HepG2 (cell line): ENCODE data around the gene LCE7A. TPM values are rescaled to one million over a fixed set of nuclear protein-coding genes. Genes with fewer than 3 reads are reported as not detected.

Experiments used
- ATAC-seq: fragments of 200-7000 bp; cut with Tn5 transposase; 3 replicates; pipeline ENCODE4 v1.9.1; 2020; ENCODE audit warnings: mild to moderate bottlenecking, moderate library complexity
- BruUV-seq: library from RNA; stranded (reverse); fragments of 400-500 nt; replicated peaks from 2 replicates; lab custom pipeline; 2021; lab: Mats Ljungman, UMichigan
- CTCF ChIA-PET: fragments of 300-600 bp; formaldehyde crosslinking; extraction: SDS; loops from one replicate; lab custom pipeline; 2021; ENCODE audit warnings: low total read pairs, inconsistent platforms, low intra/inter-chr PET ratio; lab: Yijun Ruan, JAX
- POLR2A ChIA-PET: fragments of 350-600 bp; sonication (Branson Sonifier 250); formaldehyde crosslinking; loops from one replicate; lab custom pipeline; 2020; ENCODE audit warnings: antibody characterized with exemption, inconsistent platforms; lab: Yijun Ruan, JAX
- DNase-seq: peaks from one replicate; pipeline ENCODE4 v3.0.0-alpha.2; 2015; ENCODE audit warnings: low spot score
- FAIRE-seq: peaks from 3 replicates; lab custom pipeline; 2011; peaks lifted over from hg19 to GRCh38; lab: Jason Lieb, UNC
- H2AFZ ChIP-seq: one replicate; pipeline ENCODE4 v1.6.1; 2011; ENCODE audit warnings: low read length, inconsistent platforms
- H3K27ac ChIP-seq: fragments of 300-600 bp; 3 replicates; pipeline ENCODE4 v1.8.0; 2011; ENCODE audit warnings: mixed run types, mild to moderate bottlenecking, mixed read lengths, low read length, inconsistent platforms; ENCODE audit not compliant: insufficient read depth; ENCODE audit errors: extremely low read length
- H3K27me3 ChIP-seq, 2 experiments: fragments of 200-600 bp in 1 of 2; 2 replicates in 1 of 2; 3 replicates in 1 of 2; pipeline versions ENCODE4 v1.6.0 to v1.8.0; 2011; ENCODE audit warnings: low read length in 2 of 2, mild to moderate bottlenecking in 2 of 2, moderate library complexity in 2 of 2, inconsistent platforms in 1 of 2; ENCODE audit not compliant: insufficient read depth in 2 of 2, control insufficient read depth in 1 of 2
- H3K36me3 ChIP-seq, 2 experiments: fragments of 200-600 bp in 1 of 2; replicated peaks in 1 of 2; 2 replicates in 1 of 2; 3 replicates in 1 of 2; pipeline versions ENCODE4 v1.5.1 to v1.8.0; 2011; ENCODE audit warnings: low read length in 2 of 2, inconsistent platforms in 1 of 2; ENCODE audit not compliant: insufficient read depth in 2 of 2, control insufficient read depth in 1 of 2
- H3K4me1 ChIP-seq: 2 replicates; pipeline ENCODE4 v1.5.1; 2012; ENCODE audit warnings: low read length, inconsistent platforms; ENCODE audit not compliant: insufficient read depth
- H3K4me2 ChIP-seq: 2 replicates; pipeline ENCODE4 v1.6.0; 2011; ENCODE audit warnings: low read depth, low read length, inconsistent platforms
- H3K4me3 ChIP-seq, 3 experiments: fragments of 200-600 bp in 1 of 3; sonication (generic), shearing (Covaris generic) in 1 of 3; replicated peaks in 1 of 3; 2 replicates each; pipeline ENCODE4 v1.5.1; 2011 to 2016; ENCODE audit warnings: low read length in 3 of 3, inconsistent platforms in 2 of 3, low read depth in 2 of 3, mild to moderate bottlenecking in 2 of 3, control low read depth in 1 of 3, mixed read lengths in 1 of 3; ENCODE audit not compliant: insufficient read depth in 1 of 3
- H3K79me2 ChIP-seq: one replicate; pipeline ENCODE4 v1.6.1; 2011; ENCODE audit warnings: low read length, inconsistent platforms; ENCODE audit not compliant: insufficient read depth
- H3K9ac ChIP-seq: 2 replicates; pipeline ENCODE4 v1.6.0; 2011; ENCODE audit warnings: mild to moderate bottlenecking, low read depth, low read length, inconsistent platforms; ENCODE audit not compliant: insufficient read depth
- H3K9me3 ChIP-seq: 2 replicates; pipeline ENCODE4 v1.5.1; 2012; ENCODE audit warnings: mild to moderate bottlenecking, low read length
- H4K20me1 ChIP-seq: 2 replicates; pipeline ENCODE4 v1.6.0; 2011; ENCODE audit warnings: inconsistent platforms, mild to moderate bottlenecking, low read length, moderate library complexity; ENCODE audit not compliant: insufficient read depth
- HDAC1 ChIP-seq: sonication (generic); formaldehyde crosslinking; IDR thresholded peaks from 2 replicates; pipeline ENCODE4 v1.5.1; 2020; ENCODE audit warnings: mild to moderate bottlenecking, missing genetic modification reagents
- KAT8 ChIP-seq: IDR thresholded peaks from 2 replicates; pipeline ENCODE4 v1.6.1; 2016; ENCODE audit warnings: missing genetic modification reagents, missing compliant biosample characterization
- NBN ChIP-seq: fragments of 450-650 bp; conservative IDR thresholded peaks from 2 replicates; pipeline ENCODE4 v1.6.1; 2017
- PBX2 ChIP-seq: IDR thresholded peaks from 2 replicates; pipeline ENCODE4 v1.6.1; 2016; ENCODE audit warnings: control low read depth
- PHF5A ChIP-seq: IDR thresholded peaks from one replicate; pipeline ENCODE4 v1.6.1; 2018; ENCODE audit warnings: low read depth, missing genetic modification reagents; ENCODE audit not compliant: unreplicated experiment
- ZMAT5 ChIP-seq: sonication (generic); formaldehyde crosslinking; IDR thresholded peaks from 2 replicates; pipeline ENCODE4 v1.5.0; 2020; ENCODE audit warnings: mild to moderate bottlenecking, low read depth, missing genetic modification reagents, borderline replicate concordance
- ZNF280D ChIP-seq: sonication (generic); formaldehyde crosslinking; IDR thresholded peaks from 2 replicates; pipeline ENCODE4 v1.5.1; 2020; ENCODE audit warnings: mild to moderate bottlenecking, missing genetic modification reagents
- ZNF589 ChIP-seq: sonication (generic); formaldehyde crosslinking; conservative IDR thresholded peaks from 2 replicates; pipeline ENCODE4 v1.8.0; 2022; ENCODE audit warnings: mild to moderate bottlenecking, moderate library complexity, missing genetic modification reagents
- ZNF670 ChIP-seq: sonication (generic); formaldehyde crosslinking; IDR thresholded peaks from 2 replicates; pipeline ENCODE4 v1.8.0; 2022; ENCODE audit warnings: mild to moderate bottlenecking, missing genetic modification reagents, borderline replicate concordance
- ZNF678 ChIP-seq: sonication (generic); formaldehyde crosslinking; IDR thresholded peaks from 2 replicates; pipeline ENCODE4 v1.4.0; 2020; ENCODE audit warnings: mild to moderate bottlenecking, missing genetic modification reagents
- ZNF800 ChIP-seq: sonication (generic); formaldehyde crosslinking; IDR thresholded peaks from 2 replicates; pipeline ENCODE4 v1.4.0; 2020; ENCODE audit warnings: missing genetic modification reagents
- ZSCAN21 ChIP-seq: sonication (generic); formaldehyde crosslinking; IDR thresholded peaks from 2 replicates; pipeline ENCODE4 v1.8.0; 2022; ENCODE audit warnings: mild to moderate bottlenecking, missing genetic modification reagents, moderate library complexity, borderline replicate concordance
- WGBS: methylation state at CpG from one replicate; pipeline ENCODE4 v1.1.6; 2017; ENCODE audit warnings: low lambda C conversion rate; 5-methylcytosine and 5-hydroxymethylcytosine counted together
- in situ Hi-C: cut with HindIII; loops from 2 replicates; pipeline ENCODE4 v1.10.0; 2017; ENCODE audit warnings: low pct_unique_long_range_greater_than_20kb; ENCODE audit not compliant: extremely low pct_ligation_motif_present
- intact Hi-C: fragments of 100-400 bp; cut with micrococcal nuclease; formaldehyde crosslinking; loops from one replicate; pipeline ENCODE4 v1.10.0; 2022; ENCODE audit not compliant: unreplicated experiment
- polyA plus RNA-seq, 8 experiments: library from polyadenylated mRNA; depleted of rRNA in 3 of 8; stranded (reverse) in 7 of 8; unstranded in 1 of 8; fragments of >200 nt; fragmentation: Illumina TruSeq in 4 of 8; extraction: Trizol in 4 of 8; gene quantifications; 2 replicates each; pipeline versions ENCODE4 v1.2.1 to v1.2.3, GENCODE V29; 2011 to 2016; ENCODE audit warnings: low read depth in 4 of 8, missing spikeins in 1 of 8, mixed read lengths in 1 of 8; ENCODE audit not compliant: insufficient read depth in 1 of 8
- total RNA-seq, 5 experiments: library from RNA; depleted of rRNA; stranded (reverse); fragments of >200 nt; fragmentation: Illumina TruSeq; extraction: Trizol; gene quantifications; 2 replicates each; pipeline ENCODE4 v1.2.3, GENCODE V29; 2016; ENCODE audit warnings: low read depth in 1 of 5

Gene LCE7A
- total and polyA plus RNA-seq, 2 of the 13 experiments (the other 11 are each of a cell fraction or from before 2014, with no cell fraction given): not detected

- BruUV-seq: no TSS peak
- no peak overlapping the region for H3K4me3 ChIP-seq
- TF ChIP-seq ZNF678 (CRISPR knock-in tag) (no peak), ZNF589 (no peak), ZNF800 (CRISPR knock-in tag) (no peak), KAT8 (CRISPR knock-in tag) (no peak), ZNF280D (CRISPR knock-in tag) (no peak), NBN (no peak), HDAC1 (CRISPR knock-in tag) (no peak), PHF5A (CRISPR knock-in tag) (no peak), ZSCAN21 (CRISPR knock-in tag) (no peak), ZNF670 (CRISPR knock-in tag) (no peak), ZMAT5 (CRISPR knock-in tag) (no peak), PBX2 (CRISPR knock-in tag) (no peak)
- no peak overlapping the region for H3K27ac ChIP-seq
- no peaks in the 10 kb centered on the region for H3K9me3 ChIP-seq
- H3K9ac ChIP-seq: no peak overlapping the region
- H3K36me3 ChIP-seq: no peaks in the 10 kb centered on the region
- in situ Hi-C loops (no loop called here), intact Hi-C loops (no loop called here)
- no peaks in the 10 kb centered on the region for H4K20me1 ChIP-seq
- ATAC-seq (no peak), DNase-seq (no peak), FAIRE-seq (no peak)
- POLR2A ChIA-PET: no interaction called here
- no peak overlapping the region for H2AFZ ChIP-seq
- H3K79me2 ChIP-seq: no peaks in the 10 kb centered on the region
- H3K4me2 ChIP-seq: no peak overlapping the region
- H3K27me3 ChIP-seq: no peaks in the 10 kb centered on the region
- CTCF ChIA-PET: no interaction called here
- H3K4me1 ChIP-seq: peaks cover 6% of the 10 kb centered on the region
- 51% methylated on average over 4 of the region's 4 CpGs for WGBS
Observed at GRCh38 chr1:152880316-152880715, 20.5 kb downstream of the LCE7A start.
